Upper lobe of left lung (tissue), 6 donors: ENCODE results near the gene NCK2. TPM values are rescaled to one million over a fixed set of nuclear protein-coding genes. Genes with fewer than 3 reads are reported as not detected.

Source experiments
- ATAC-seq, 2 donors: fragments of 200-7000 bp; cut with Tn5 transposase; one replicate each; pipeline ENCODE4 v1.9.1; 2022; ENCODE audit warnings: mild to moderate bottlenecking in 2 of 2, moderate library complexity in 2 of 2; ENCODE audit not compliant: low FRiP score in 2 of 2
- DNase-seq, 2 donors: peaks; one replicate each; pipeline ENCODE4 v3.0.0-alpha.2; 2019 to 2020
- H3K27ac ChIP-seq, 4 donors: fragments of 200-600 bp; sonication (generic); one replicate each; pipeline ENCODE4 v1.5.1; 2016 to 2019
- H3K27me3 ChIP-seq, 4 donors: fragments of 200-600 bp; sonication (generic); one replicate each; pipeline ENCODE4 v1.5.1; 2017 to 2019
- H3K36me3 ChIP-seq, 4 donors: fragments of 200-600 bp; sonication (generic); one replicate each; pipeline ENCODE4 v1.5.1; 2016 to 2019
- H3K4me1 ChIP-seq, 4 donors: fragments of 200-600 bp; sonication (generic); one replicate each; pipeline ENCODE4 v1.5.1; 2018 to 2019
- H3K4me3 ChIP-seq, 4 donors: fragments of 200-600 bp; sonication (generic); one replicate each; pipeline ENCODE4 v1.5.1; 2017 to 2019; ENCODE audit warnings: mild to moderate bottlenecking in 2 of 4, moderate library complexity in 1 of 4
- H3K9me3 ChIP-seq, 4 donors: fragments of 200-600 bp; sonication (generic); one replicate each; pipeline ENCODE4 v1.5.1; 2018 to 2019
- EP300 ChIP-seq, 4 donors: sonication (generic); formaldehyde crosslinking; IDR thresholded peaks; one replicate each; pipeline ENCODE4 v1.5.1; 2017; ENCODE audit warnings: antibody characterized with exemption in 4 of 4, control low read depth in 2 of 4
- POLR2A ChIP-seq, 4 donors: fragments of 450-650 bp; IDR thresholded peaks; one replicate each; pipeline ENCODE4 v1.5.1; 2016 to 2017; ENCODE audit warnings: antibody characterized with exemption in 4 of 4, mild to moderate bottlenecking in 2 of 4
- POLR2AphosphoS5 ChIP-seq, 2 donors: sonication (generic); formaldehyde crosslinking; IDR thresholded peaks; one replicate each; pipeline ENCODE4 v1.5.1; 2017; ENCODE audit warnings: antibody characterized with exemption in 2 of 2
- WGBS, 2 donors: methylation state at CpG; one replicate each; pipeline ENCODE4 v1.1.5; 2017 to 2018; 5-methylcytosine and 5-hydroxymethylcytosine counted together
- total RNA-seq, 6 donors: library from RNA; depleted of rRNA in 4 of 6; stranded (reverse); fragments of >200 nt in 4 of 6; gene quantifications; one replicate each; pipeline versions ENCODE4 v1.1.0 to v1.2.1, GENCODE V29; 2016 to 2021
- TF ChIP-seq, protein P1 (sequence below), 6 experiments: fragments of 450-650 bp in 4 of 6; fragments of 200-600 bp in 2 of 6; sonication (generic) in 2 of 6; IDR thresholded peaks; one replicate each; pipeline ENCODE4 v1.5.1; 2016 to 2019; ENCODE audit warnings: antibody characterized with exemption in 6 of 6
- donor health status: DM: no; HTN: no; CAD: no; lungs with moderate emphysema.
- donor health status: DM: no; HTN: yes; CAD: no; lungs with severe emphysema.

NCK2 gene
- total RNA-seq = 10 to 100 TPM; 29.3 to 48.6 (median 37.9) TPM

DNA sequence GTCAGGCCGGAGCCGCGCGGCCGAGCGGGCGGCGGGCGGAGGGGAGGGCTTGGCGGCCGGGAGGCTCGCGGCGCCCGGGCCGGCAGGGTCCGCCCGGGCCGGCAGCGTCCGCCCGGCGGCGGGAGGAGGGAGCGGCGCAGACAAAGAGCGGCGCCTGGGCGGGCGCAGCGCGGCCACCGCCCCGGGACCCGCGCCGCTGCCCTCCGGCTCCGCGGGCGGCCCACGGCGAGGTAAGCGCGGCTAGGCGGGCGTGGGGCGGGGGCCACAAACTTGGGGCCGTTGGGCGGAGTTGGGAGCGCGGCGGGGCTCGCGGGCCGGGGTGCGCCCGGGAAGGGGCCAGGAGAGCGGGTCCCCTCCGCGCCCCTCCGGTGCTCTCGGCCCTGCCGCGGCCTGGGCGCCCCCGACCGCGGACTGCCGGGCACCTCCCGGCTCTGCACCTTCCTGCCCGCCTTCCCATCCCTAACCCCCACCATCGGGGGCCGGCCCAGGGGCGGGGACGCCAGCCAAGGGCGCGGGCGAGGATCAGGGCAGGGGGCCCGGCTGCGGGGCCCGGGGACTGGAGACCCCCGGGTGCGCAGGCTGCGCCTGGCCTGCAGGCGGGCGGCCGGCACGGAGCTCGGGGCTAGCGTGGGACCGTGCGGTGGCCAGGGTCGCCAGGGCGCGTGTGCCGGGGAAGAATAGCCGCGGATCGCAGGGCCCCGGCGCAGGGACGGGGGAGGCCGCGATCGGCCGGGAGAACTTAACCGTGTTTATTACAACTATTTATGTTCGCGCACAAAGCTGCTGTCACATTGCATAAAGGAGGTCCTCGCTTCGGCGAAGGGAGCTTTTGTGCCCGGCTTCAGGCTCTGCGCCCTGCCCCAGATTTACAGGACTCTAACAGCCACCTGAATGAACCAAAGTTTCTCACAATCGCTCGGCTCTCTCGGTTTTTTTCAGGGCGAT is at the start of gene NCK2:
Gene NCK2, plus strand, starts transcription at position 4 of the 945 bp plus-strand sequence. CDS start 110,152 bp downstream, outside the sequence.
- no peaks in the 10 kb centered on the region for H3K36me3 ChIP-seq
- H3K4me3 ChIP-seq = peak within 1 kb of the TSS; percentile 83 to 98 (median 96)
- ATAC-seq = peak; percentile 34 to 62
- TF ChIP-seq EP300 (IDR thresholded peaks at IDR 0.05) (no peak), POLR2AphosphoS5 (IDR thresholded peaks at IDR 0.05) (no peak), POLR2A (IDR thresholded peaks at IDR 0.05) (peak in 1 of 4 donors; percentile 32)
- TF ChIP-seq, protein P1, sequence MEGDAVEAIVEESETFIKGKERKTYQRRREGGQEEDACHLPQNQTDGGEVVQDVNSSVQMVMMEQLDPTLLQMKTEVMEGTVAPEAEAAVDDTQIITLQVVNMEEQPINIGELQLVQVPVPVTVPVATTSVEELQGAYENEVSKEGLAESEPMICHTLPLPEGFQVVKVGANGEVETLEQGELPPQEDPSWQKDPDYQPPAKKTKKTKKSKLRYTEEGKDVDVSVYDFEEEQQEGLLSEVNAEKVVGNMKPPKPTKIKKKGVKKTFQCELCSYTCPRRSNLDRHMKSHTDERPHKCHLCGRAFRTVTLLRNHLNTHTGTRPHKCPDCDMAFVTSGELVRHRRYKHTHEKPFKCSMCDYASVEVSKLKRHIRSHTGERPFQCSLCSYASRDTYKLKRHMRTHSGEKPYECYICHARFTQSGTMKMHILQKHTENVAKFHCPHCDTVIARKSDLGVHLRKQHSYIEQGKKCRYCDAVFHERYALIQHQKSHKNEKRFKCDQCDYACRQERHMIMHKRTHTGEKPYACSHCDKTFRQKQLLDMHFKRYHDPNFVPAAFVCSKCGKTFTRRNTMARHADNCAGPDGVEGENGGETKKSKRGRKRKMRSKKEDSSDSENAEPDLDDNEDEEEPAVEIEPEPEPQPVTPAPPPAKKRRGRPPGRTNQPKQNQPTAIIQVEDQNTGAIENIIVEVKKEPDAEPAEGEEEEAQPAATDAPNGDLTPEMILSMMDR (IDR thresholded peaks at IDR 0.05) = peak in 4 of 6 experiments; percentile 27 to 50 (median 34)
- H3K27ac ChIP-seq = peak within 1 kb of the TSS; percentile 87 to 96 (median 91)
- peak; percentile 24 to 90 for DNase-seq
- H3K4me1 ChIP-seq = peaks cover 32 to 42% (median 37%) of the 10 kb centered on the region in 4 donors
- 0% methylated on average over 2 to 25 of the region's 119 CpGs for WGBS, 2 donors
- no peaks in the 10 kb centered on the region for H3K27me3 ChIP-seq
- H3K9me3 ChIP-seq = no peaks in the 10 kb centered on the region

DNA sequence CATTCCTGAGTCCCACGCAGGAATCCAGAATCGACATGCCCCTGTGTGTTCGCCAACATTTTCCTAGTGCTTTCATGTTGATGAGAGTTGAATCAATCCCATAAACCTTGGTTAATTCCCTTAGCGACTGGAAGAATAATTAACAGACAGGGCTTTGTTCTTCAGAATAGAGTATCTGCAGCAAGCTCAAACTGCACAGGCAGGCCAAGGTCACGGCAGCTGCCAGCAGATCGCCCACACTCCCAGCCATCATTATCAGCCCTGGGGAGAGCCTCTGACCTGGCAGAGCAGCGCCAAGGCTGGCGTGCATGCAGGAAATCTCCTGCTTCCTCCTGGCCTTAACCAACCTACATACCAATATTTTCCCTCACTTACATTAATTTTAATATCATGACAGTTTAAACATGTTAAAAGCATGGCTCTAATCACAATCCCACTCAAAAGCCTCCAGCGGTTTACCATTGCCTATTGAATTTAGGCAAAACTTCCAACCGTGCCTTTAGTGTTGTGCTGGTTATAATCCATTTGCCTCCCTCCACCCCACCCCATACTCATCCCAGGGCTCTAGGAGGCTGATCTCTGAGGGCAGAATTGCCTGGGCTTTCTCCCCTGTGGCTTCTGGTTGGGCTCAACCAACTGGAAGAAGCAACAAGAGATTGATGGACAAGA is 46.8 kb upstream of the NCK2 start:
- Histone ChIP-seq H3K4me1 (no peaks in the 10 kb centered on the region), H3K27ac (no peak overlapping the region), H3K27me3 (no peaks in the 10 kb centered on the region), H3K36me3 (no peaks in the 10 kb centered on the region), H3K4me3 (no peak overlapping the region), H3K9me3 (no peaks in the 10 kb centered on the region)
- TF ChIP-seq POLR2AphosphoS5 (IDR thresholded peaks at IDR 0.05) (no peak), POLR2A (IDR thresholded peaks at IDR 0.05) (no peak), EP300 (IDR thresholded peaks at IDR 0.05) (no peak)
- TF ChIP-seq, protein P1 (IDR thresholded peaks at IDR 0.05) = no peak
- DNase-seq (no peak), ATAC-seq (no peak)
- WGBS, 2 donors = 62 to 65% methylated on average over 10 of the region's 10 CpGs

DNA sequence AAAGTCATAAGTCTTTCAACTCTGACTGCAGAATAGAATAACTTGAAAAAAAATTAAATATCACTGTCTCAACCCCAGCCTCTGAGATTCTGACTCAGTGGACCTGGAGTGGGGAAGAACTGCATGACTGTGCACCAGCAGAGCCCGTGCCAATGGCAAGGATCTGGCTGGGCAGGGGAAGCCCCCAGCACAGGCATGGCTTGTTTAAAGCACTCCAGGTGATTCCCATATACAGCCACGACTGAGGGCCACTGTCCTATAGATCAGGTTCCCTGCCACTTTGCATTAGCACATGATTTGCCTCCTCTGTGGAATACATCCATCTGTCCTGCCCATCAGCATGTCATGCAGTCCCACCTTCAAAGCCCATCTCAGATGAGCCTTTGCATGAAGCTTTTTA is 45.9 kb upstream of the NCK2 start:
- DNase-seq (no peak), ATAC-seq (no peak)
- WGBS, 2 donors = 59 to 78% methylated on average over 2 of the region's 2 CpGs
- H3K4me3 ChIP-seq = no peak overlapping the region
- no peaks in the 10 kb centered on the region for H3K27me3 ChIP-seq
- no peaks in the 10 kb centered on the region for H3K9me3 ChIP-seq
- H3K4me1 ChIP-seq = no peaks in the 10 kb centered on the region
- no peak for TF ChIP-seq POLR2AphosphoS5 (IDR thresholded peaks at IDR 0.05)
- no peak for TF ChIP-seq EP300 (IDR thresholded peaks at IDR 0.05)
- TF ChIP-seq, protein P1 (IDR thresholded peaks at IDR 0.05) = no peak
- TF ChIP-seq POLR2A (IDR thresholded peaks at IDR 0.05) = no peak
- no peaks in the 10 kb centered on the region for H3K36me3 ChIP-seq
- no peak overlapping the region for H3K27ac ChIP-seq

DNA sequence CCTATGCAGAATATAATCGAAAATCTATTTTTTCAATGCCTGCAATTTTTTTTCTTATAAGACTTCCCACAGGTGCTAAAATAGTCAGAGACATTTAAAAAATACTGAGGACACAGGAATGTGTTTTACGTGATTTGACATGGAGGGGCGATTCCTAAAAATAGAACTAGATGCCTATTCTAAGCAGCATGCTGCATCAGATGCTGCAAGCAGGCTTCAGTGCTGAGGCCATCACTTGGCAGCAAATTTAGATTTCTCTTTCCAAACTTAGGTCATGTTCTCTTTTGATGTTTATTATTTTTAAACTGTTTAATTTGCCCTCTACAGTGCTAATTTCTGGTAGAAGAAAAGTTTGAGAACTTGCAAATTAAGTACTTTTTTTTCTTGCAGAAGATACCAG is 43.7 kb upstream of the NCK2 start:
- H3K27ac ChIP-seq = no peak overlapping the region
- 86 to 90% methylated on average over 3 of the region's 3 CpGs for WGBS, 2 donors
- H3K36me3 ChIP-seq = no peaks in the 10 kb centered on the region
- peaks cover 0 to 4% (median 0%) of the 10 kb centered on the region in 4 donors for H3K9me3 ChIP-seq
- no peak for ATAC-seq
- H3K4me1 ChIP-seq = no peaks in the 10 kb centered on the region
- H3K27me3 ChIP-seq = no peaks in the 10 kb centered on the region
- no peak overlapping the region for H3K4me3 ChIP-seq
- no peak for DNase-seq
- TF ChIP-seq POLR2A (IDR thresholded peaks at IDR 0.05) (no peak), POLR2AphosphoS5 (IDR thresholded peaks at IDR 0.05) (no peak), EP300 (IDR thresholded peaks at IDR 0.05) (no peak)
- TF ChIP-seq, protein P1 (IDR thresholded peaks at IDR 0.05) = no peak
